Esophagus squamous epithelium (tissue), 5 donors: ENCODE results near the gene MED17. TPM values are rescaled to one million over a fixed set of nuclear protein-coding genes. Genes with fewer than 3 reads are reported as not detected.

Experiments used
- DNase-seq: peaks from one replicate; lab custom pipeline; 2025; lab: John Stamatoyannopoulos, UW
- H3K27ac ChIP-seq, 4 donors: fragments of 200-600 bp; sonication (generic); one replicate each; pipeline ENCODE4 v1.5.1; 2016 to 2019; ENCODE audit warnings: mild to moderate bottlenecking in 1 of 4
- H3K27me3 ChIP-seq, 4 donors: fragments of 200-600 bp; sonication (generic); 1 replicate in 3 of 4; 2 replicates in 1 of 4; pipeline versions ENCODE4 v1.5.1 to v1.6.0; 2017 to 2021; ENCODE audit warnings: antibody characterized with exemption in 1 of 4
- H3K36me3 ChIP-seq, 3 donors: fragments of 200-600 bp; sonication (generic); one replicate each; pipeline ENCODE4 v1.5.1; 2016 to 2019
- H3K4me1 ChIP-seq, 3 donors: fragments of 200-600 bp; sonication (generic); one replicate each; pipeline ENCODE4 v1.5.1; 2017 to 2019
- H3K4me3 ChIP-seq, 4 donors: fragments of 200-600 bp; sonication (generic); 1 replicate in 3 of 4; 2 replicates in 1 of 4; pipeline ENCODE4 v1.5.1; 2016 to 2019; ENCODE audit warnings: mild to moderate bottlenecking in 2 of 4, moderate library complexity in 1 of 4
- H3K9me3 ChIP-seq, 3 donors: fragments of 200-600 bp; sonication (generic); one replicate each; pipeline ENCODE4 v1.5.1; 2016 to 2019
- POLR2A ChIP-seq, 4 donors: fragments of 450-650 bp; IDR thresholded peaks; one replicate each; pipeline ENCODE4 v1.6.1; 2017; ENCODE audit warnings: antibody characterized with exemption in 4 of 4, mild to moderate bottlenecking in 4 of 4, moderate library complexity in 3 of 4
- WGBS, 2 donors: methylation state at CpG; one replicate each; pipeline ENCODE4 v1.1.5; 2018; 5-methylcytosine and 5-hydroxymethylcytosine counted together
- intact Hi-C: fragments of 100-400 bp; cut with DNase I; formaldehyde crosslinking; loops from one replicate; pipeline ENCODE4 v1.15.0; 2022
- total RNA-seq, 4 donors: library from RNA; depleted of rRNA; stranded (reverse); fragments of >200 nt; gene quantifications; one replicate each; pipeline ENCODE4 v1.1.0, GENCODE V29; 2016
- TF ChIP-seq, protein P1 (sequence below), 6 experiments: fragments of 450-650 bp in 4 of 6; fragments of 200-600 bp in 2 of 6; sonication (generic) in 2 of 6; IDR thresholded peaks; one replicate each; pipeline ENCODE4 v1.5.1; 2016 to 2019; ENCODE audit warnings: antibody characterized with exemption in 6 of 6, mild to moderate bottlenecking in 4 of 6, moderate library complexity in 4 of 6
- donor health status: DM: yes; HTN: yes; CAD: no.

MED17 gene
- total RNA-seq, 4 donors from 2014 or later, result 11.3 to 25.9 (median 17.1) TPM

DNA sequence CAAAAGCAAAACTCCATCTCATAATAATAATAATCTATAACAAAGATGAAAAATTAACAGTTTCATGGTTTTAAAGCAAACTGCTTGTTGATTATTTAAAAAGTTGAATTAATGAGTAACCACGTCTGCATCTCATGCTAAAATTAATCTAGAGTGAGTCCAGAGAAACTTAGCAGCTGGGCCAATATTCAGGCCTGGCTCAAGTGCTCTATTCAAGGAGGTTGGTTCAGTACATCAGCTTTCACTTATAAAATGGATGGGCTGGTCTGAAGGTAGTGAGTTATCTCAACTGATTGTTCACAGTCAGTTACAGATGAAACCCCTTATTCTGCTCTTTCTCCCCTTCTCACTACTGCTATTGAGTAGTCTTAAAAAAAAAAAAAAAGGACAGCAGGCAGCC is 43.3 kb downstream of the MED17 start:
- DNase-seq, result no peak

DNA sequence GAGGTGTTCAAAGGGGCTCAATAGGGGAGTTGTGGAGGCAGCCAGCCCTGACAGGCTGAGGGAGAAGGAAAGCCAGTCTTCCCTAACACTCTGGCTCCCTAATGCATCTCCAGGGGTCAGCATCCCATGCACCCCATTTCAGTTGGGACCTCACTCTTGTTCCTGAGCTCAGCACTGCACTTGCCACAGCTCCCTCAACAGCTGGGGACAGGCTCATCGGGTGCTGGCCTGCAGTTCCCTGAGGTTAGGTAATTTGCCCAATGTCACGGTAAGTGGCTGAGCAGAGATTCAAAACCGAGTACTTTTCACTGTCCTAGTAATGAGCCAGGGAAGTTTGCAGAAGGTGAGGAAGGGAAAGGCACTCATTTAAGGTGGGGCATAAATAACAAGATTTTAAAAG is 45.5 kb downstream of the MED17 start:
- no peaks in the 10 kb centered on the region for H3K27me3 ChIP-seq
- H3K36me3 ChIP-seq, result no peaks in the 10 kb centered on the region
- no peak overlapping the region for H3K4me3 ChIP-seq
- no peak for TF ChIP-seq POLR2A (IDR thresholded peaks at IDR 0.05)
- TF ChIP-seq, protein P1, sequence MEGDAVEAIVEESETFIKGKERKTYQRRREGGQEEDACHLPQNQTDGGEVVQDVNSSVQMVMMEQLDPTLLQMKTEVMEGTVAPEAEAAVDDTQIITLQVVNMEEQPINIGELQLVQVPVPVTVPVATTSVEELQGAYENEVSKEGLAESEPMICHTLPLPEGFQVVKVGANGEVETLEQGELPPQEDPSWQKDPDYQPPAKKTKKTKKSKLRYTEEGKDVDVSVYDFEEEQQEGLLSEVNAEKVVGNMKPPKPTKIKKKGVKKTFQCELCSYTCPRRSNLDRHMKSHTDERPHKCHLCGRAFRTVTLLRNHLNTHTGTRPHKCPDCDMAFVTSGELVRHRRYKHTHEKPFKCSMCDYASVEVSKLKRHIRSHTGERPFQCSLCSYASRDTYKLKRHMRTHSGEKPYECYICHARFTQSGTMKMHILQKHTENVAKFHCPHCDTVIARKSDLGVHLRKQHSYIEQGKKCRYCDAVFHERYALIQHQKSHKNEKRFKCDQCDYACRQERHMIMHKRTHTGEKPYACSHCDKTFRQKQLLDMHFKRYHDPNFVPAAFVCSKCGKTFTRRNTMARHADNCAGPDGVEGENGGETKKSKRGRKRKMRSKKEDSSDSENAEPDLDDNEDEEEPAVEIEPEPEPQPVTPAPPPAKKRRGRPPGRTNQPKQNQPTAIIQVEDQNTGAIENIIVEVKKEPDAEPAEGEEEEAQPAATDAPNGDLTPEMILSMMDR (IDR thresholded peaks at IDR 0.05), result no peak
- WGBS, 2 donors, result 54 to 100% methylated on average over 1 to 2 of the region's 3 CpGs
- no peak for DNase-seq
- intact Hi-C loops, result no loop called here
- no peaks in the 10 kb centered on the region for H3K9me3 ChIP-seq
- H3K27ac ChIP-seq, result no peak overlapping the region
- no peaks in the 10 kb centered on the region for H3K4me1 ChIP-seq

More for the DNA sequence above, 43.3 kb downstream of the MED17 start:
- H3K27me3 ChIP-seq, result no peaks in the 10 kb centered on the region
- H3K4me1 ChIP-seq, result no peaks in the 10 kb centered on the region
- TF ChIP-seq POLR2A (IDR thresholded peaks at IDR 0.05), result no peak
- 83 to 86% methylated on average over 1 of the region's 1 CpG for WGBS, 2 donors
- no peak overlapping the region for H3K27ac ChIP-seq
- no peak overlapping the region for H3K4me3 ChIP-seq
- H3K9me3 ChIP-seq, result no peaks in the 10 kb centered on the region
- intact Hi-C loops, result no loop called here
- no peaks in the 10 kb centered on the region for H3K36me3 ChIP-seq

DNA sequence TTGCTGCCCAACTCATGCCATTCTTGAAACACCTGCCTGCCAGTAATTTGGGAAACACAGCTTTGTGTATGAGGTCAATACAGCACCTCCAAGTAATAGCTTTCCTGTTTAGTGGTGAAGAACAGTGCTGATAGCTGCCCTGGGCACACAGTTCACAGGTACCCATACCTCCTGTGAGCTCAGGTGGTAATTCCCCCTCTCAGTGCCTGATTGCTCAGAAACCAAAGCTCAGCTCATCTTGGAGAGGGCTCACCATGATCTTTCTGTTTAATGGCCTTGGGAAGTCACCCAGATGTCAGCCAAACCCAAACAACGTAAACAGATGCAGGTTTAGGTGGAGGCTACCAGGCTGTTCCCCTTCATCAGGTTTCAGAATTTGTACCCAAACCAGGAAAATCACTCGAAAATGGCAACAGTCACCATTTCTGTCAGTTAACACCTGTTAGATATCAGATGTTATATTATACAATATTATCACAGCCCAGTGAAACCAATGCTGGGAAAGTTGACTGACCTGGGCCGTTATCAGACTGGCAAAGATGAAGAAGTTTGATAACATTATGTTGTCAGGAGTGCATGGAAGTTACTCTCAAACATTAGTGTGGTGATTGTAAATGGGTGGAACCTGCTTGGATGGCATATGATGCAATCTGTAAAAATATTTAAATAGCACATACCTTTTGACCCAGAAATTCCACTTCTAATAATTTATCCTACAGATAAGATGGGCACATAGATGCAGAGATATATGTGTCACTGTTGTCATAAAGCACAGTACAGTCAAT is 47.5 kb downstream of the MED17 start:
- Histone ChIP-seq H3K4me3 (no peak overlapping the region), H3K36me3 (no peaks in the 10 kb centered on the region), H3K27ac (no peak overlapping the region), H3K4me1 (no peaks in the 10 kb centered on the region), H3K9me3 (no peaks in the 10 kb centered on the region), H3K27me3 (no peaks in the 10 kb centered on the region)
- intact Hi-C loops, result no loop called here
- no peak for DNase-seq
- no peak for TF ChIP-seq POLR2A (IDR thresholded peaks at IDR 0.05)
- TF ChIP-seq, protein P1 (IDR thresholded peaks at IDR 0.05), result no peak
- WGBS, 2 donors, result 55 to 79% methylated on average over 3 of the region's 3 CpGs

DNA sequence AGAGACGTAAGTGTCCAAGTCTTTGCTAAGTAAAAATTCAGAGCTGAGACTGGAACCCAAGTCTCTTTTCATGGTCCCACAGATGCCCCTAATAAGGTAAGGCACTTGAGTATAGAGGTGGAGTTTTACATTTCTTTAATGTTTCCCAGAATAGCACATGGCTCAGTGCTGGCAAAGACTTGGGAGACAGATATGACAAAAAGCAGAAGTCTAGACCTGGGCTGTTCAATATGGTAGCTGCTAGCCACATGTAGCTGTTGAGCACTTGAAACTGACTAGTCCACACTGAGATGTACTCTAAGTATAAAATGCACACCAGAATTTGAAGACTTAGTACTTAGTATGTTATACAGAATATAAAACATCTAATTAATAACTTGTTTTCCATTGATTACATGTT is 48.7 kb downstream of the MED17 start:
- H3K36me3 ChIP-seq, result no peaks in the 10 kb centered on the region
- WGBS, 2 donors, result 64 to 86% methylated on average over 1 of the region's 1 CpG
- H3K27ac ChIP-seq, result no peak overlapping the region
- intact Hi-C loops, result no loop called here
- TF ChIP-seq POLR2A (IDR thresholded peaks at IDR 0.05), result no peak
- TF ChIP-seq, protein P1 (IDR thresholded peaks at IDR 0.05), result no peak
- H3K4me3 ChIP-seq, result no peak overlapping the region
- no peak for DNase-seq
- no peaks in the 10 kb centered on the region for H3K27me3 ChIP-seq
- no peaks in the 10 kb centered on the region for H3K9me3 ChIP-seq
- no peaks in the 10 kb centered on the region for H3K4me1 ChIP-seq

DNA sequence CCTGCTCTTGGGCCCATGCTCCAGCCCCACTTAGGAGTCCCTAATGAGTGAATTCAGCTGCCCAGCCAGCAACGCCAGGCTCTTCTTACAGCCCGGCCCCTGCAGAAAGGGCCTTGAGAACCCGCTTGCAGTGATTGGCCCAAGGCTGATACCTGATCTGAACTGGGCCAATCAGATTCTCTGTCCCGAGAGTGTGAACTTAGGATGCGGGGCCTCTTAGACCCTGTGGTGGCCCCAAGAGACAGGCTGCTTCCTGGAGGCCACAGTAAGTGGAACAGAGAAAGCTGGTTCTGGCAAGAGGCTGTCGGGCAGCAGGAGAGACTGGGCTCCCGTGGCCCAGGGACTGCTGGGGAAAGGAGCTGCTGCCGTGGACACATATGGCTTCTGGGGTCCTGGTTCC is 54.9 kb downstream of the MED17 start:
- WGBS, 2 donors, result 89 to 92% methylated on average over 4 to 5 of the region's 8 CpGs
- Histone ChIP-seq H3K4me3 (no peak overlapping the region), H3K36me3 (no peaks in the 10 kb centered on the region), H3K4me1 (peaks cover 0 to 9% (median 0%) of the 10 kb centered on the region in 3 donors), H3K27me3 (no peaks in the 10 kb centered on the region), H3K27ac (no peak overlapping the region), H3K9me3 (no peaks in the 10 kb centered on the region)
- DNase-seq, result no peak
- TF ChIP-seq, protein P1 (IDR thresholded peaks at IDR 0.05), result no peak
- TF ChIP-seq POLR2A (IDR thresholded peaks at IDR 0.05), result no peak
- intact Hi-C loops, result no loop called here
